ENCODE data around the gene RAB11FIP4. TPM values are rescaled to one million over a fixed set of nuclear protein-coding genes. Genes with fewer than 3 reads are reported as not detected.

Gene RAB11FIP4
- total and polyA plus RNA-seq, 2 of the 8 experiments (the other 6 are each of a cell fraction or from before 2014, with no cell fraction given) = 21.7 to 53.2 TPM

DNA sequence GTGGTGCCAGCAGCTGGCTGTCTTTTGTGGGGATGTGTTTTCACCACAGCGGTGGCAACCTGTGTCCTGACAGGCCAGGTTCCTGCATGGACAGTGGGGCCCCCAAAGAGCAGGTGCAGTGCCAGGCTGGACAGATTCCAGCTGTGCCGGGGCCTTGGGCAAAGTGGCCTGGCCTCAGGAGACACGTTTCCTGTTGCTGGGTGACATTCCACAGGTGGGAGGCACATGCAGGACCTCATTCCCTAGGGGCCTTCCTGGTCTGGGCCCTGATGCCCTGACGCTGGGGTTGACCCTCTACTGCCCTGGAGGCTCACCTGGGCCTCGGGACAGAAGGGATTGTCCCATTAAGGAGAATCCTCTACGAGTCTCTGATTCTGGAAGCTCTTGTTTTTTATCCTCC, 182.4 kb downstream of the RAB11FIP4 start:
- Histone ChIP-seq H3K56ac (replicated peaks; ENCODE audit: insufficient read length, low read depth, low read length) (no peak overlapping the region), H2BK15ac (ENCODE audit: low read length) (no peak overlapping the region), H3K79me1 (ENCODE audit: low read depth, low read length) (peaks cover 4% of the 10 kb centered on the region; the same call in 1 of the 2 replicates), H3K27ac (ENCODE audit: low read depth, low read length) (no peak overlapping the region), H4K5ac (ENCODE audit: insufficient read length, low read depth, low read length) (no peak overlapping the region), H4K8ac (ENCODE audit: extremely low read depth, insufficient read depth, low read length) (no peak overlapping the region), H3K4me2 (ENCODE audit: insufficient read depth in 1 of 2, low read depth in 2 of 2, low read length in 2 of 2) (no peak overlapping the region), H3K79me2 (ENCODE audit: control insufficient read depth in 1 of 2, insufficient read depth in 2 of 2, low read length in 2 of 2) (no peaks in the 10 kb centered on the region), H3K9ac (replicated peaks in 1 of 4; ENCODE audit: extremely low read depth in 1 of 4, low read depth in 3 of 4, low read length in 3 of 4) (no peak overlapping the region), H3K9me3 (ENCODE audit: insufficient read depth in 2 of 2, low read depth in 1 of 2, low read length in 1 of 2) (no peaks in the 10 kb centered on the region), H3K4me1 (replicated peaks in 1 of 4; ENCODE audit: control insufficient read depth in 3 of 4, insufficient read depth in 4 of 4, low read length in 3 of 4) (peaks cover 0 to 2% (median 0%) of the 10 kb centered on the region in 4 experiments; a peak in 1 of 7 replicates), H2BK120ac (replicated peaks; ENCODE audit: low read depth, low read length) (no peak overlapping the region), H2AK5ac (ENCODE audit: low read depth, low read length) (no peak overlapping the region), H3K4ac (replicated peaks; ENCODE audit: insufficient read length, low read depth, low read length) (no peak overlapping the region), H4K20me1 (replicated peaks in 1 of 2; ENCODE audit: control insufficient read depth in 1 of 2, insufficient read depth in 2 of 2, low read length in 2 of 2) (peaks cover 2% of the 10 kb centered on the region in 2 experiments), H3K36me3 (ENCODE audit: control insufficient read depth in 2 of 4, insufficient read depth in 4 of 4, low read length in 3 of 4) (no peaks in the 10 kb centered on the region), H2BK20ac (ENCODE audit: low read length) (no peak overlapping the region), H3K18ac (ENCODE audit: extremely low read depth, low read length) (no peak overlapping the region), H3K23me2 (ENCODE audit: low read depth, low read length) (no peaks in the 10 kb centered on the region; the same call in 1 of the 2 replicates), H2BK12ac (ENCODE audit: low read depth, low read length) (no peak overlapping the region), H3K14ac (ENCODE audit: insufficient read length) (no peak overlapping the region), H3K4me3 (ENCODE audit: extremely low read depth in 1 of 4, insufficient read depth in 2 of 4, low read depth in 3 of 4, low read length in 4 of 4) (no peak overlapping the region), H3K27me3 (replicated peaks in 1 of 4; ENCODE audit: control insufficient read depth in 3 of 4, extremely low read depth in 1 of 4, insufficient read depth in 3 of 4, low read length in 3 of 4) (no peaks in the 10 kb centered on the region), H2AFZ (ENCODE audit: low read length) (no peak overlapping the region), H3K23ac (ENCODE audit: insufficient read length) (no peak overlapping the region), H4K91ac (replicated peaks; ENCODE audit: insufficient read length, low read length) (no peak overlapping the region), H2BK5ac (ENCODE audit: low read depth, low read length) (0 out of 2 replicates have a peak overlapping the region, but pooled peaks have one; percentile 12)
- DNase-seq (ENCODE audit: low read depth in 1 of 2, low spot score in 2 of 2) = no peak
- 83% methylated on average over 5 of the region's 6 CpGs; no CpG with 5 or more reads in 1 of the 2 experiments for WGBS, 2 experiments (ENCODE audit: extremely low coverage in 1 of 2, insufficient coverage in 1 of 2, insufficient read length in 1 of 2, insufficient replicate concordance in 2 of 2, low coverage in 1 of 2, low lambda C conversion rate in 2 of 2, missing lambda C conversion rate in 1 of 2)
- FAIRE-seq = no peak
- CTCF ChIA-PET (ENCODE audit: partially characterized antibody) = interaction anchor here (1.0 to 2.4 kb wide), 6 partner anchors 12 to 269 kb away, joined by 3 to 10 read pairs (median 5); no protein-coding TSS in a partner anchor
- POLR2A ChIA-PET (ENCODE audit: partially characterized antibody) = interaction anchor here (0.6 kb wide), 1 partner anchor 553 kb away, joined by 3 read pairs; no protein-coding TSS in a partner anchor
- TF ChIP-seq YY1 (IDR thresholded peaks at IDR 0.05; ENCODE audit: low read depth, low read length) (no peak), SP4 (IDR thresholded peaks at IDR 0.05; ENCODE audit: low read length) (no peak), BACH1 (IDR thresholded peaks at IDR 0.05; ENCODE audit: low read length) (no peak), CTBP2 (IDR thresholded peaks at IDR 0.05; ENCODE audit: borderline replicate concordance, insufficient read depth, insufficient read length, low read length) (no peak), SAP30 (IDR thresholded peaks at IDR 0.05; ENCODE audit: insufficient read depth, insufficient replicate concordance, low read length) (no peak), POU5F1 (IDR thresholded peaks at IDR 0.05; ENCODE audit: low read depth, low read length) (no peak), CBX8 (IDR thresholded peaks at IDR 0.05; ENCODE audit: borderline replicate concordance, low read depth, low read length) (no peak), TEAD4 (IDR thresholded peaks at IDR 0.05; ENCODE audit: low read depth, low read length) (no peak), SIN3A (conservative IDR thresholded peaks at IDR 0.05 in 1 of 2, IDR thresholded peaks at IDR 0.05 in 1 of 2; ENCODE audit: low read depth in 1 of 2, low read length in 2 of 2) (no peak), NRF1 (IDR thresholded peaks at IDR 0.05; ENCODE audit: low read depth, low read length) (no peak)
- TF ChIP-seq, protein P1, sequence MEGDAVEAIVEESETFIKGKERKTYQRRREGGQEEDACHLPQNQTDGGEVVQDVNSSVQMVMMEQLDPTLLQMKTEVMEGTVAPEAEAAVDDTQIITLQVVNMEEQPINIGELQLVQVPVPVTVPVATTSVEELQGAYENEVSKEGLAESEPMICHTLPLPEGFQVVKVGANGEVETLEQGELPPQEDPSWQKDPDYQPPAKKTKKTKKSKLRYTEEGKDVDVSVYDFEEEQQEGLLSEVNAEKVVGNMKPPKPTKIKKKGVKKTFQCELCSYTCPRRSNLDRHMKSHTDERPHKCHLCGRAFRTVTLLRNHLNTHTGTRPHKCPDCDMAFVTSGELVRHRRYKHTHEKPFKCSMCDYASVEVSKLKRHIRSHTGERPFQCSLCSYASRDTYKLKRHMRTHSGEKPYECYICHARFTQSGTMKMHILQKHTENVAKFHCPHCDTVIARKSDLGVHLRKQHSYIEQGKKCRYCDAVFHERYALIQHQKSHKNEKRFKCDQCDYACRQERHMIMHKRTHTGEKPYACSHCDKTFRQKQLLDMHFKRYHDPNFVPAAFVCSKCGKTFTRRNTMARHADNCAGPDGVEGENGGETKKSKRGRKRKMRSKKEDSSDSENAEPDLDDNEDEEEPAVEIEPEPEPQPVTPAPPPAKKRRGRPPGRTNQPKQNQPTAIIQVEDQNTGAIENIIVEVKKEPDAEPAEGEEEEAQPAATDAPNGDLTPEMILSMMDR (IDR thresholded peaks at IDR 0.05; ENCODE audit: control extremely low read depth in 1 of 3, insufficient read depth in 1 of 3, low read depth in 1 of 3, low read length in 3 of 3) = no peak
